ENCODE measurements around the gene PHC2.
A peak's percentile ranks its signal among the peaks of the same experiment; 100 is the strongest.

PHC2 gene

GRCh38 chr1:33300673-33301072 is 130.2 kb downstream of the PHC2 start:
- ChIA-PET POLR2A (interaction anchor here (0.6 kb wide), 1 partner anchor 477 kb away, joined by 4 read pairs; no protein-coding TSS in a partner anchor), CTCF (no interaction called here)
- TF ChIP-seq CTCF (IDR thresholded peaks at IDR 0.05; ENCODE audit: control extremely low read depth, extremely low read depth, low read depth, missing control alignments): no peak
- no peak for DNase-seq (ENCODE audit: extremely low spot score)

- no peak for DNase-seq (ENCODE audit: extremely low spot score)
- POLR2A ChIA-PET: no interaction called here
- CTCF ChIA-PET: interaction anchor here (1.4 to 7.7 kb wide), 11 partner anchors 10 to 211 kb away, joined by 3 to 158 read pairs (median 8); partner anchors contain the start of gene ZSCAN20
- TF ChIP-seq CTCF (IDR thresholded peaks at IDR 0.05; ENCODE audit: control extremely low read depth, extremely low read depth, low read depth, missing control alignments): no peak
Observed at GRCh38 chr1:33299461-33300155, 131.3 kb downstream of the PHC2 start.

- POLR2A ChIA-PET: no interaction called here
- DNase-seq (ENCODE audit: extremely low spot score): peak; percentile 83
- CTCF ChIA-PET: interaction anchor here (0.7 to 7.7 kb wide), 19 partner anchors 10 to 314 kb away, joined by 3 to 158 read pairs (median 5); partner anchors contain the start of gene ZSCAN20
- peak; percentile 79 for TF ChIP-seq CTCF (IDR thresholded peaks at IDR 0.05; ENCODE audit: control extremely low read depth, extremely low read depth, low read depth, missing control alignments)
Observed at GRCh38 chr1:33298623-33299277, 132.1 kb downstream of the PHC2 start.

- no peak for TF ChIP-seq CTCF (IDR thresholded peaks at IDR 0.05; ENCODE audit: control extremely low read depth, extremely low read depth, low read depth, missing control alignments)
- ChIA-PET CTCF (interaction anchor here (0.7 to 7.7 kb wide), 22 partner anchors 9 to 315 kb away, joined by 3 to 158 read pairs (median 4); partner anchors contain the start of gene ZSCAN20), POLR2A (no interaction called here)
- no peak for DNase-seq (ENCODE audit: extremely low spot score)
Observed at GRCh38 chr1:33297911-33298622, 132.8 kb downstream of the PHC2 start.

- POLR2A ChIA-PET: interaction anchor here (0.6 kb wide), 1 partner anchor 166 kb away, joined by 5 read pairs; no protein-coding TSS in a partner anchor
- CTCF ChIA-PET: interaction anchor here (0.7 to 7.7 kb wide), 19 partner anchors 8 to 1914 kb away, joined by 3 to 158 read pairs (median 5); partner anchors contain the start of gene ZSCAN20
- no peak for DNase-seq (ENCODE audit: extremely low spot score)
- no peak for TF ChIP-seq CTCF (IDR thresholded peaks at IDR 0.05; ENCODE audit: control extremely low read depth, extremely low read depth, low read depth, missing control alignments)
Observed at GRCh38 chr1:33296824-33297223, 134.1 kb downstream of the PHC2 start.

GRCh38 chr1:33296082-33296458 is 134.8 kb downstream of the PHC2 start:
- no peak for DNase-seq (ENCODE audit: extremely low spot score)
- CTCF ChIA-PET: interaction anchor here (0.7 to 7.7 kb wide), 55 partner anchors 10 to 1915 kb away, joined by 3 to 158 read pairs (median 5); partner anchors contain the start of genes A3GALT2 and ZSCAN20
- TF ChIP-seq CTCF (IDR thresholded peaks at IDR 0.05; ENCODE audit: control extremely low read depth, extremely low read depth, low read depth, missing control alignments): no peak
- POLR2A ChIA-PET: no interaction called here
